NT2/D1 (cell line): ENCODE measurements around the gene NGRN.

Experiments
- DNase-seq: peaks from one replicate; pipeline ENCODE4 v3.0.0-alpha.2; 2011; ENCODE audit warnings: low read depth, low spot score
- H3K27me3 ChIP-seq: 2 replicates; pipeline ENCODE4 v1.6.0; 2011; ENCODE audit warnings: mild to moderate bottlenecking; ENCODE audit not compliant: insufficient read length, insufficient read depth
- H3K36me3 ChIP-seq: 2 replicates; pipeline ENCODE4 v1.6.1; 2011; ENCODE audit warnings: mild to moderate bottlenecking, low read length, mixed read lengths; ENCODE audit not compliant: insufficient read depth, insufficient read length
- H3K4me1 ChIP-seq: 2 replicates; pipeline ENCODE4 v1.5.1; 2011; ENCODE audit not compliant: insufficient read depth, insufficient read length
- H3K4me3 ChIP-seq: 2 replicates; pipeline ENCODE4 v1.5.1; 2011; ENCODE audit warnings: low read depth; ENCODE audit not compliant: insufficient read length
- H3K9ac ChIP-seq: 2 replicates; pipeline ENCODE4 v1.6.0; 2011; ENCODE audit warnings: low read depth; ENCODE audit not compliant: insufficient read length
- H3K9me3 ChIP-seq: 2 replicates; pipeline ENCODE4 v1.5.1; 2011; ENCODE audit warnings: mild to moderate bottlenecking, low read length; ENCODE audit not compliant: insufficient read depth
- SUZ12 ChIP-seq: IDR thresholded peaks from 2 replicates; pipeline ENCODE4 v1.6.1; 2011; ENCODE audit not compliant: insufficient read length, insufficient read depth; ENCODE audit errors: extremely low read depth
- YY1 ChIP-seq: IDR thresholded peaks from 2 replicates; pipeline ENCODE4 v1.6.1; 2011; ENCODE audit not compliant: insufficient read length, insufficient read depth
- ZNF274 ChIP-seq: IDR thresholded peaks from 2 replicates; pipeline ENCODE4 v1.6.1; 2011; ENCODE audit warnings: mild to moderate bottlenecking, low read depth, low read length

The NGRN gene

DNA sequence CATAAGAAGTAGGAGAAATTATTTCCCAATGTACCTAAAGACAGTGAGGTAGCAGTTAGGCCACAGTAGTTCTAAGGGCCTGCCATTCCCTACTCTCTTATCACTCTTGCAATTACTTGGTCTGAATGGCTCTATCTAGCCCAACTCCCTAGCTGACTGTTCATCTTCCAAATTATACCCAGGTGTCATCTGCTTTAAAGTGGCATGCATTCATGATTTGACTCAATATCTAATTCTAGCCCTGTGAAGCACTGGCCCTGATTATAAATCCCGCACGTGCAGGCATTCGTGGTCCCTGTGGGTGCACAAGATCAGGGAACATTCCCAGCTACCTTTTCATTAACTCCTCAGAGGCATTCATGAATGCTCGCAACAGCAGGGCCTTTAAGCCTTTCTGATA lies 43.5 kb downstream of the NGRN start:
- no peaks in the 10 kb centered on the region for H3K36me3 ChIP-seq
- no peak for DNase-seq
- no peaks in the 10 kb centered on the region for H3K4me1 ChIP-seq
- H3K9me3 ChIP-seq: no peaks in the 10 kb centered on the region
- no peak overlapping the region for H3K9ac ChIP-seq
- H3K27me3 ChIP-seq: no peaks in the 10 kb centered on the region
- no peak overlapping the region for H3K4me3 ChIP-seq
- TF ChIP-seq SUZ12 (no peak), YY1 (no peak), ZNF274 (no peak)

DNA sequence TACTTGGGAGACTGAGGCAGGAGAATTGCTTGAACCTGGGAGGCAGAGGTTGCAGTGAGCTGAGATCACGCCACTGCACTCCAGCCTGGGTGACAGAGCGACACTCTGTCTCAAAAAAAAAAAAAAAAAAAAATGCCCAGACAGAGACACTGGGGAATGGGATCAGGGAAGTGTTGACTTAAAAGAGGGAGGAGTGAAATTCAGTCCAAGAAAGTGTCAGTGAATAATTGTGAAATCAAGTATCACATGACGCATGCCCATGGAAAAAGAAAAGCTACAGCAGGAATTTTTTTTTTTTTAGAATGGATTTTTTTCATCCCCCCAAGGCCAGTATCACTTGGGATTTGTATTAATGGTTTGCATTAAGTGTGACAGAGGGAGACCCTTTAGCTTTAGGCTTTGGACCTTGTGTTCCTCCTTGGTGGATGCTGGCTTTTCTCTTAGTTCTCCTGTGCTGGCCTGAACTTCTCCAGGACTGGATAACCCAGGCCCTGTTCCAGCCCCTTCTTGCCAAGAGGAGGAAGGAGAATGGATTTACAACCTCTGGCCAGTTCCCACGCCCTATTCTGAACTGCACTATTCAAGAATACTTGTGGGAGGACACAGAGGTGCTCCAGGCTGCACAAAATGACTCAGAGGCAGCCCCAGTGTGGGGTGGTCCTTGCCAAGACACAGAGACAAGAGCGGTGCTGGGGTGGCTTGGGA lies 50.0 kb downstream of the NGRN start:
- DNase-seq: no peak
- TF ChIP-seq SUZ12 (no peak), ZNF274 (no peak), YY1 (no peak)
- Histone ChIP-seq H3K9ac (no peak overlapping the region), H3K27me3 (no peaks in the 10 kb centered on the region), H3K36me3 (no peaks in the 10 kb centered on the region), H3K9me3 (no peaks in the 10 kb centered on the region), H3K4me1 (no peaks in the 10 kb centered on the region), H3K4me3 (no peak overlapping the region)

- H3K4me3 ChIP-seq: no peak overlapping the region
- no peak for TF ChIP-seq YY1
- TF ChIP-seq ZNF274: no peak
- no peak for TF ChIP-seq SUZ12
- H3K27me3 ChIP-seq: no peaks in the 10 kb centered on the region
- H3K4me1 ChIP-seq: no peaks in the 10 kb centered on the region
- H3K36me3 ChIP-seq: no peaks in the 10 kb centered on the region
- no peaks in the 10 kb centered on the region for H3K9me3 ChIP-seq
- H3K9ac ChIP-seq: no peak overlapping the region
- DNase-seq: no peak
Measured at GRCh38 chr15:90316139-90316538, 50.7 kb downstream of the NGRN start.

- TF ChIP-seq ZNF274 (no peak), YY1 (no peak), SUZ12 (no peak)
- Histone ChIP-seq H3K27me3 (no peaks in the 10 kb centered on the region), H3K9ac (no peak overlapping the region), H3K36me3 (no peaks in the 10 kb centered on the region), H3K9me3 (no peaks in the 10 kb centered on the region), H3K4me1 (no peaks in the 10 kb centered on the region), H3K4me3 (no peak overlapping the region)
- DNase-seq: no peak
Measured at GRCh38 chr15:90318591-90318990, 53.1 kb downstream of the NGRN start.

DNA sequence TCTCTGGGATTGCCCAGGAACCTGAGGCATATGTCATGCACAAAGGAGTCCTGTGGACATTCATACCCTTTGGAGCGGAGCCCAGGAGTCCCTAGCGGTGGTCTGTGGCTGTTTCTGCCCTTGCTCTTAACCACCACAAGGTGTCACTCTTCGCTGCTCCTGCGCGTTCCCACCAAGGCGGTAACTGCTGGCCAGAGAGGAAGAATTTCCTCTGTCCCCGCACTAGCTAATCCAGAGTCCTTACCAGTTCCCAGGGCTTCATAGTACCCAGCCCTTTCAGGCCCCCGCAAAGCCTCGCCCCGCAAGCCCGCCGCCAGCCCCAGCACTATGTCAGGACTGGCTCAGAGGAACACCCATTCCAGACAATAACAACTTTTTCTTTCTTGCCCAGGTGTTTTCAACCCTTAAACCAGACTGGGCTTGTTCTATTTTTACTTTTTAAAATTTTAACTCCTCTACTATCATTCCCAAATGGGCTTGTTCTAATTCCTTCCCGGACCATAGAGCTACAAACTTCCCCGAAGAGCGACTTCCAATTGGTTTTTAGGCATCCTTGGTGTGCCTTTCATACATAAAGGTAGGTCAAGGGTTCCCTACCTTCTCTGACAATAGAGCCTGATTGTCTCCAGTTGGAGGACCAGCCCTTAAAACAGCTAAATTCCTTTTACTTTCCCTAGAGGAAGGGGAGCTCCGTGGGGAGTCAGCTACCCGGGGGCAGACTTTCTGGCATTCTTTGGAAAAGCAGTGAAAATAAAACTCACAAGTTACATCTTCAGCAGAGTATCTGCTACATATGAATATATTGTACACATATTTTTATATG lies 54.8 kb downstream of the NGRN start:
- H3K9ac ChIP-seq: peak overlapping the region; percentile 61
- DNase-seq: peak; percentile 88
- H3K36me3 ChIP-seq: no peaks in the 10 kb centered on the region

DNA sequence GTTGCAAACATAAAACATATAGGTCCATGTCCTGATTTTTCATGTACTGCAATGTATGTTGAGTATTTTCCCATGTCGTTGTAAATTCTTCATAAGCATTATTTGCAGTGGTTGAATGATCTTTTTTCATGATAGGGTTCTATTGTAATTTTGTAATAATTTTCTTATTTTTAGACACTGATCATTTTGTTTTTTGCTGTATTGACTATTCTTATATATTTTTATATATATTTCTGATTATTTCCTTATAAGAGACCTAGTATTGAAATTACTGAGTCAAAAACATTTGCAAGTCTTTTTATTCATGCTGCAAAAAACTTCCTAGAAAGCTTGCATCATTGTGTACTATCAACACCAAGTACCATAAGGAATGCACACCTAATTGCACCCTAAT lies 55.4 kb downstream of the NGRN start:
- H3K9ac ChIP-seq: no peak overlapping the region
- no peaks in the 10 kb centered on the region for H3K36me3 ChIP-seq
- H3K9me3 ChIP-seq: no peaks in the 10 kb centered on the region
- H3K4me1 ChIP-seq: no peaks in the 10 kb centered on the region
- H3K27me3 ChIP-seq: no peaks in the 10 kb centered on the region
- no peak for DNase-seq
- no peak overlapping the region for H3K4me3 ChIP-seq
- TF ChIP-seq SUZ12 (no peak), YY1 (no peak)

More for the DNA sequence above, 54.8 kb downstream of the NGRN start:
- H3K9me3 ChIP-seq: no peaks in the 10 kb centered on the region
- H3K27me3 ChIP-seq: no peaks in the 10 kb centered on the region
- H3K4me1 ChIP-seq: no peaks in the 10 kb centered on the region
- no peak overlapping the region for H3K4me3 ChIP-seq
- TF ChIP-seq SUZ12: no peak
- no peak for TF ChIP-seq ZNF274
- TF ChIP-seq YY1: no peak
